Endothelial cell of umbilical vein (primary cell): ENCODE results near the gene FAM72B. TPM values are rescaled to one million over a fixed set of nuclear protein-coding genes. Genes with fewer than 3 reads are reported as not detected.
"Not testable (repeated sequence)": the region's sequence is repeated elsewhere in the genome, so short reads cannot be mapped to it uniquely, and the experiment has no call there.

ENCODE experiments used
- BruUV-seq: library from RNA; stranded (reverse); fragments of 400-500 nt; replicated peaks from 2 replicates; lab custom pipeline; 2021; lab: Mats Ljungman, UMichigan
- CTCF ChIA-PET: fragments of 300-600, 350-600 bp; sonication (Branson Sonifier 250); formaldehyde crosslinking; loops from one replicate; lab custom pipeline; 2021; ENCODE audit warnings: antibody characterized with exemption, inconsistent platforms; lab: Charles Lee
- POLR2A ChIA-PET: fragments of 300-600, 350-600 bp; sonication (Branson Sonifier 250); formaldehyde crosslinking; loops from one replicate; lab custom pipeline; 2021; ENCODE audit warnings: antibody characterized with exemption, inconsistent platforms; lab: Charles Lee
- DNase-seq: peaks from one replicate; pipeline ENCODE4 v3.0.0-alpha.2; 2011; ENCODE audit warnings: low read depth, low spot score
- FAIRE-seq: peaks from 2 replicates; lab custom pipeline; 2011; peaks lifted over from hg19 to GRCh38; lab: Jason Lieb, UNC
- H2AFZ ChIP-seq: 2 replicates; pipeline ENCODE4 v1.6.0; 2012; ENCODE audit warnings: low read depth, low read length, control low read depth, inconsistent platforms
- H3K27ac ChIP-seq: 2 replicates; pipeline ENCODE4 v1.5.1; 2011; ENCODE audit warnings: low read depth, mild to moderate bottlenecking, control low read depth, low read length, moderate library complexity; ENCODE audit not compliant: insufficient read depth
- H3K27me3 ChIP-seq, 2 experiments: 2 replicates each; pipeline versions ENCODE4 v1.6.0 to v1.6.1; 2011; ENCODE audit warnings: low read length in 2 of 2, mixed read lengths in 1 of 2; ENCODE audit not compliant: control insufficient read depth in 2 of 2, insufficient read depth in 2 of 2
- H3K36me3 ChIP-seq, 2 experiments: 2 replicates in 1 of 2; 3 replicates in 1 of 2; pipeline ENCODE4 v1.5.1; 2011; ENCODE audit warnings: low read length in 2 of 2, mild to moderate bottlenecking in 1 of 2, moderate library complexity in 1 of 2; ENCODE audit not compliant: control insufficient read depth in 2 of 2, insufficient read depth in 2 of 2; ENCODE audit errors: extremely low read depth in 1 of 2
- H3K4me1 ChIP-seq: 3 replicates; pipeline ENCODE4 v1.5.1; 2011; ENCODE audit warnings: mild to moderate bottlenecking, low read length; ENCODE audit not compliant: control insufficient read depth, insufficient read depth; ENCODE audit errors: extremely low read depth
- H3K4me2 ChIP-seq: 2 replicates; pipeline ENCODE4 v1.6.1; 2011; ENCODE audit warnings: low read length, control low read depth, mixed read lengths; ENCODE audit not compliant: insufficient read depth
- H3K4me3 ChIP-seq, 3 experiments: fragments of 200-600 bp in 1 of 3; sonication (generic), shearing (Covaris generic) in 1 of 3; replicated peaks in 1 of 3; 2 replicates each; pipeline ENCODE4 v1.5.1; 2011 to 2016; ENCODE audit warnings: control low read depth in 3 of 3, low read length in 3 of 3, mild to moderate bottlenecking in 2 of 3, inconsistent platforms in 1 of 3, low read depth in 1 of 3, moderate library complexity in 1 of 3; ENCODE audit not compliant: insufficient read depth in 1 of 3
- H3K79me2 ChIP-seq: 2 replicates; pipeline ENCODE4 v1.6.0; 2012; ENCODE audit warnings: low read length, inconsistent platforms; ENCODE audit not compliant: control insufficient read depth, insufficient read depth
- H3K9ac ChIP-seq: replicated peaks from 2 replicates; pipeline ENCODE3; 2011; ENCODE audit warnings: low read length, control low read depth; ENCODE audit not compliant: insufficient read depth; ENCODE audit errors: extremely low read depth
- H3K9me1 ChIP-seq: replicated peaks from 3 replicates; pipeline ENCODE4 v1.6.0; 2011; ENCODE audit warnings: mild to moderate bottlenecking, low read length; ENCODE audit not compliant: control insufficient read depth, insufficient read depth; ENCODE audit errors: extremely low read depth
- H3K9me3 ChIP-seq: replicated peaks from 2 replicates; pipeline ENCODE4 v1.5.1; 2012; ENCODE audit warnings: low read length, inconsistent platforms; ENCODE audit not compliant: control insufficient read depth, insufficient read depth
- H4K20me1 ChIP-seq: replicated peaks from 2 replicates; pipeline ENCODE3; 2011; ENCODE audit warnings: mild to moderate bottlenecking, low read length; ENCODE audit not compliant: control insufficient read depth, insufficient read depth; ENCODE audit errors: extremely low read depth
- dilution Hi-C: fragments of 300-500 bp; cut with MboI; formaldehyde crosslinking; loops from one replicate; pipeline ENCODE4 v1.15.0; 2019; ENCODE audit warnings: low sequenced_read_pairs; ENCODE audit not compliant: extremely low pct_ligation_motif_present
- intact Hi-C: fragments of 100-400 bp; cut with micrococcal nuclease; formaldehyde crosslinking; loops from one replicate; pipeline ENCODE4 v1.10.0; 2022
- polyA plus RNA-seq, 4 experiments: library from polyadenylated mRNA; depleted of rRNA in 3 of 4; stranded (reverse) in 3 of 4; unstranded in 1 of 4; fragments of >200 nt; gene quantifications; 2 replicates each; pipeline versions ENCODE4 v1.2.1 to v1.2.3, GENCODE V29; 2011 to 2012; ENCODE audit warnings: missing spikeins in 1 of 4
- total RNA-seq: library from RNA; stranded (reverse); gene quantifications from 2 replicates; pipeline ENCODE4 v1.2.3, GENCODE V29; 2021

FAM72B gene
- total and polyA plus RNA-seq, 2 donors (not counting 3 experiments of a cell fraction or from before 2014, with no cell fraction given) = 1.9 to 6.5 TPM

- H3K79me2 ChIP-seq, H3K27me3 ChIP-seq, intact Hi-C loops, CTCF ChIA-PET, H3K36me3 ChIP-seq, BruUV-seq, H3K4me1 ChIP-seq, H3K4me2 ChIP-seq, H3K9ac ChIP-seq, H3K4me3 ChIP-seq, POLR2A ChIA-PET, H3K27ac ChIP-seq, H4K20me1 ChIP-seq, FAIRE-seq, DNase-seq, dilution Hi-C loops, H2AFZ ChIP-seq, H3K9me1 ChIP-seq, H3K9me3 ChIP-seq: not testable (repeated sequence)
Measured at GRCh38 chr1:121148489-121149190, 35.5 kb downstream of the FAM72B start.

DNA sequence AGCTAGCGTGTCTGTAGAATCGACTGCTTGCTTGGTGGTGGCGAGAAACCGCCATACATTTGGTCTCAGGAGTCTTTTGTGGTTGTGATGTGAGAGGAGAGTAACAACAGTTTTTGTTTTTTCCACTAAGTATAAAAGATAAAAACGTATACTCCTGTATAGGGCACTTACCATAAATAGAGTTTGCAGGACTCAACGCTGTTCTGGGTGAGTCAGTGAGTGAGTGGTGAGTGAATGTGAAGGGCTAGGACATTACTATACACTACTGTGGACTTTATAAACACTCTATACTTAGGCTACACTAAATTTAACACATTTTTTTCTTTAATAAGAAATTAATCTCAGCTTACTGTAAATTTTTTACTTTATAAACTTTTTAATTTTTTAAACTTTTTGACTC, 43.7 kb downstream of the FAM72B start:
- FAIRE-seq, H3K9me3 ChIP-seq, H3K79me2 ChIP-seq, CTCF ChIA-PET, dilution Hi-C loops, H3K27me3 ChIP-seq, H3K36me3 ChIP-seq, POLR2A ChIA-PET, DNase-seq, intact Hi-C loops, H2AFZ ChIP-seq, BruUV-seq, H3K4me3 ChIP-seq, H3K4me2 ChIP-seq, H3K4me1 ChIP-seq, H3K9ac ChIP-seq, H4K20me1 ChIP-seq, H3K9me1 ChIP-seq, H3K27ac ChIP-seq: not testable (repeated sequence)

DNA sequence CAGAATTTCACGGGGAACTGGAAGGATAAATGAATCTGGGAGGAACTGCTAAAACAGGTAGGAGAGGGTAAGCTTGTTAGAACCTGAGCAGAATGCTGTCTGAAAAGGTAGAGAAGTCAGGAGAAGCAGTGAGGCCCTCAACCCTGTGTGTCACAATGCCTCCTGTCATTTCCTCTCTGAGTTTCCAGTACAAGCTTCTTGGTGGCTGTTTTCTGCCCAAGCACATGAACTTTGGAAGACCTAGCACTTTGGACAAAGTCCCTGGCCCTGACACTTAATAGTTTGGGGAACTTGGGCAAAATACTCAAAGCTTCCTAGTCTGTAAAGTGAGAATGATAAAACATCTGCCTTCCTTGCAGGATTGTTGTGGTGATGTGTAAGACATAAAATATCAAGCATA, 52.6 kb downstream of the FAM72B start:
- FAIRE-seq, intact Hi-C loops: not testable (repeated sequence)

DNA sequence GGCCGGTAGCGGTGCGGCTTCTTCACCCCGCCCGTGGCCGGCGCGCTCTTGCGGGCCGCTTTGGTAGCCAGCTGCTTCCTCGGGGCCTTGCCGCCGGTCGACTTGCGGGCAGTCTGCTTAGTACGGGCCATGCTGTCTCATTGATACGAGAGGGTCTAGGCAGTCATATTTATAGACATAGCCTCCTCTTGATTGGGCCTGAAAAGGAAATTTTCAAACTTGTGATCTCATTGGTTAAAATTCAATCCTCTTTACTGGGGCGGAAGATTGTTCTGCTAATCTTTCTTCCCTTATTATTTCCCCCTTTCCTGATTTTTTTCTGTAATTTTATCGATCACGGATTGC, 65.7 kb downstream of the FAM72B start:
- H3K4me1 ChIP-seq, H4K20me1 ChIP-seq, intact Hi-C loops, H3K79me2 ChIP-seq, H3K27me3 ChIP-seq, CTCF ChIA-PET, H3K4me2 ChIP-seq, H3K27ac ChIP-seq, dilution Hi-C loops, H3K9me3 ChIP-seq, H2AFZ ChIP-seq, BruUV-seq, POLR2A ChIA-PET, H3K36me3 ChIP-seq, FAIRE-seq, H3K9me1 ChIP-seq: not testable (repeated sequence)
- Histone ChIP-seq H3K9ac (peak overlapping the region; percentile 9), H3K4me3 (peak overlapping the region in 1 of 3 experiments; percentile 40)
- peak; percentile 2 for DNase-seq

More for the DNA sequence above, 52.6 kb downstream of the FAM72B start:
- H2AFZ ChIP-seq, H3K79me2 ChIP-seq, CTCF ChIA-PET, H3K36me3 ChIP-seq, H3K4me1 ChIP-seq, H3K27me3 ChIP-seq, H3K9me1 ChIP-seq, POLR2A ChIA-PET, H3K4me2 ChIP-seq, DNase-seq, H3K4me3 ChIP-seq, H3K9me3 ChIP-seq, H3K9ac ChIP-seq, H3K27ac ChIP-seq, dilution Hi-C loops, H4K20me1 ChIP-seq, BruUV-seq: not testable (repeated sequence)
